DMS53 treated with DMSO at 0.1 percent for 48 hours (cell line): ENCODE data around the gene ERLEC1.
"Not testable (repeated sequence)": the region's sequence is repeated elsewhere in the genome, so short reads cannot be mapped to it uniquely, and the experiment has no call there.

Experiments used
- DNase-seq: peaks from one replicate; lab custom pipeline; 2025; ENCODE audit not compliant: unreplicated experiment; lab: John Stamatoyannopoulos, UW

Gene ERLEC1

DNA sequence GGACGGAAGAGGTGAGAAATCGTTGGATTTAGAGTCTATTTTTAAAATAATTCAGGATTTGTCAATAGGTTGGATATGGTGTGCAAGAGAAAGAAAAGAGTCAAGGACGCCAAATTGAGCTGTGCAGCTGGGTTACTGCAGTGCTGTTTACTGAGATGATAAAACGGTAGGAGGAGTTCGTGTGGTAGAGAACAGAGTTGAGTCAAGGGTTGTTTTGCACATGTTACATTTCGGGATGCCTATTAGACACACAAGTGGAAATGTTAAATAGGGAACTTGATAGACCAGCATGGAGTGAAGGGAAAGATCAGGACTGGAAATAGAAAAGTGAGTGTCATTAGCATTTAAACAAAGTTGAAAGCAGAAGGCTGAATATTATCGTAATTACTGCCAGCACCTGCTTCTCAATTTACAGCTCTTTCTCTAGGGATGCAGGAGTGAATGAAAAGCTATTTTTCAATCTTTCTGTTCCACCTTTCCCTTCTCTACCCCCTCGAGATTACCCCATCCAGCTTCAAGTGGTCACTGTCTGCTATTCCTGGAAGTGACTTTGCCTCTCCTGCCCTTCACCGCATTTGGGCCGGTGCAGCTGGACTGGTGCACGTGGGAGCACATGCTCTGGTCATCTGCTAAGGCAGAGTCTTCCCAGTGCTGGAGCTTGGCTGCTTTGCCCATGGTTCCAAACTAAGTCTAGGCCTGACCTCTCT lies 42.6 kb downstream of the ERLEC1 start:
- DNase-seq = no peak

DNA sequence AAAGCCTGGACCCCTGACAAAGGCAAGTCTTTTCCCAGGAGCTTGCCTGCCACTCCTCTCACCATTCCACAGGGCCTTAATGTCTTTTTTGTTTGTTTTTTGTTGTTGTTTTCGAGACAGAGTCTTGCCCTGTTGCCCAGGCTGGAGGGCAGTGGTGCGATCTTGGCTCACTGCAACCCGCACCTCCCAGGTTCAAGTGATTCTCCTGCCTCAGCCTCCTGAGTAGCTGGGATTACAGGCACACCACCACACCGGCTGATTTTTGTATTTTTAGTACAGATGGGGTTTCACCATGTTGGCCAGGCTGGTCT lies 43.1 kb downstream of the ERLEC1 start:
- not testable (repeated sequence) for DNase-seq

DNA sequence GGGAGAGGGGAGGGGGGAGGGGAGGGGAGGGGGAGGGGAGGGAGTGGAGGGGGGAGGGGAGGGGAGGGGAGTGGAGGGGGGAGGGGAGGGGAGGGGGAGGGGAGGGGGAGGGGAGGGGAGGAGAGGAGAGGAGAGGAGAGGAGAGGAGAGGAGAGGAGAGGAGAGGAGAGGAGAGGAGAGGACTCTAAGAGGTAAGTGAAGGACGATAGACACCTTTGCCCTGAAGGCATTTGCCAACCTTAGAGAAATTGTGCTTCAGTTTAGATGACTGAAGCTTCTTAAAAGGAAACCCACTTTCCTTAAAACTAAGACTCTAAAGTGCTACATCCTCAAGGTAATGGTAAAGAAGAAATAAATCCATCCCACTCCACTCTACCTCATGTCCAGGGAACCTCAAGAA lies 53.7 kb downstream of the ERLEC1 start:
- DNase-seq = no peak

DNA sequence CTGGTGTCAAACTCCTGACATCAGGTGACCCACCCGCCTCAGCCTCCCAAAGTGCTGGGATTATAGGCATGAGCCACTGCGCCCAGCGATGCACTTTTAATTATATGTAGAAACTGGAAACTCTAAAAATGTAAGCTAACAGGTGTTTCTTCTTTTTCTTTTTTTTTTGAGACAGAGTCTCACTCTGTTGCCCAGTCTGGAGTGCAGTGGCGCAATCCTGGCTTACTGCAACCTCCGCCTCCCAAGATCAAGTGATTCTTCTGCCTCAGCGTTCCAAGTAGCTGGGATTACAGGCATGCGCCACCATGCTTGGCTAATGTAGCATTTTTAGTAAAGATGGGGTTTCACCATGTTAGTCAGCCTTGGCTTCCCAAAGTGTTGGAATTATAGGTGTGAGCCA lies 54.8 kb downstream of the ERLEC1 start:
- DNase-seq = not testable (repeated sequence)

DNA sequence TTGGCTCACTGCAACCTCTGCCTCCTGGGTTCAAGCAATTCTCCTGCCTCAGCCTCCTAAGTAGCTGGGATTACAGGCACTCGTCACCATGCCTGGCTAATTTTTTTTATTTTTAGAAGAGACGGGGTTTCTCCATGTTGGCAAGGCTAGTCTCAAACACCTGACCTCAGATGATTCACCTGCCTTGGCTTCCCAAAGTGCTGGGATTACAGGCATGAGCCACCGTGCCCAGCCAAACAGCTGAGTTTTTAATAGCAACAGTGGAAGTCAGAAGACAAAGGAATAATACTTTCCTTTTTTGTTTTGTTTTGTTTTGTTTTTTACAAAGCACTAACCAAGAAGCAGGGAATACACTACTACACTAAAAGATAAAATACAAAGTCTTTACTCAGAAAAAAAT lies 56.0 kb downstream of the ERLEC1 start:
- DNase-seq = no peak

DNA sequence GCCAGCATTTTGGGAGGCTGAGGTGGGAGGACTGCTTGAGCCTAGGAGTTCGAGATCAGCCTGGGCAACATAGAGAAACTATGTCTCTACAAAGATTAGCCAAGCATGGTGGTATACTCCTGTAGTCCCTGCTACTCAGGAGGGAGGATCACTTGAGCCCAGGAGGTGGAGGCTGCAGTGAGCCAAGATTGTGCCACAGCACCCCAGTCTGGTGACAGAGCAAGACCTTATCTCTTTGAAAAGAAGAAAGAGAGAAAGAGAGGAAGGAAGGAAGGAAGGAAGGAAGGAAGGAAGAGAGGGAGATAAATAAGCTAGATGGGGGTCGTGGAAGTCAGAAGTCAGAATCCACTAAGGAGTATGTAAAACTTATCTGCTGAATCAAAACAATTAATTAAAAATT lies 56.8 kb downstream of the ERLEC1 start:
- no peak for DNase-seq

DNA sequence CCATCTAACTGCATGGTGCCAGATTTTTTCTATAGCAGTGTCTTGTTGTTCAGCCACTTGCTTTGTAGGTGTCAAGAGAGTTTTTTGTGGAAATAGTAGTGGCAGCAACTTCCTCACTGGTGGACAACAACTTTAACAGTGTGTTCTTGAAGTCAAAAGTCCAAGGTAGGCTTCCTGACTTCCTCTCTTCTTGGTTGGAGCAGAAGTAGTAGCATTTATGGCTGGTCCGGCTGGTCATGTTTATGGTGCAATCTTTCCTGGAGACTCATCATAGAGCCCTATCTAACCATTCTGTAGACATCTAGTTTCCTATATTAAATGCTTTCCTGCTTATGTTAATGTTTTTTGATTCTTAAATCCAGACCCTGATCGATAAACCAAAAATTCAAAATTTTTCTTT lies 61.2 kb downstream of the ERLEC1 start:
- DNase-seq = no peak

DNA sequence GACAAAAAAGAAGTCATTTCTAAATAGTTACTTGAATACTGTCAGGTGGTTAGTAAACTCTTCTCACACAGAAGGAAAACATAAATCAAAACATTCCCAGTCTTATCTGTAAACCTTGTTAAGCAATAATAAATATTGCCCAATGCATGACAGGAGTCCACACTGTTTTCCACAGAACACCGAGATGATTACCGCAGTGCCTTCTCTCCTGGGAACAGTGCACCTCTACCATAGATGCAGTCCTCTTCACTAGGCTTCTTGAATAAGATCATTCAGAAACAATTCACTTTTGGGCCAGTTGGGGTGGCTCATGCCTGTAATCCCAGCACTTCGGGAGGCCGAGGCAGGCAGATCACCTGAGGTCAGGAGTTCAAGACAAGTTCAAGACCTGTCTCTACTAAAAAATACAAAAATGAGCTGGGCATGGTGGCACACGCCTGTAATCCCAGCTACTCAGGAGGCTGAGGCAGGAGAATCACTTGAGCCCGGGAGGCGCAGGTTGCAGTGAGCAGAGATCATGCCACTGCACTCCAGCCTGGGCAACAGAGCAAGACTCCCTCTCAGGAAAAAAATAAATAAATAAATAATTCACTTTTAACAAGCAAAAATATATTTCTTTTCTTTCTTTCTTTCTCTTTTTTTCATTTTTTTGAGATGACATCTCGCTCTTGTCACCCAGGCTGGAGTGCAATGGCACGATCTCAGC lies 64.4 kb downstream of the ERLEC1 start:
- not testable (repeated sequence) for DNase-seq

DNA sequence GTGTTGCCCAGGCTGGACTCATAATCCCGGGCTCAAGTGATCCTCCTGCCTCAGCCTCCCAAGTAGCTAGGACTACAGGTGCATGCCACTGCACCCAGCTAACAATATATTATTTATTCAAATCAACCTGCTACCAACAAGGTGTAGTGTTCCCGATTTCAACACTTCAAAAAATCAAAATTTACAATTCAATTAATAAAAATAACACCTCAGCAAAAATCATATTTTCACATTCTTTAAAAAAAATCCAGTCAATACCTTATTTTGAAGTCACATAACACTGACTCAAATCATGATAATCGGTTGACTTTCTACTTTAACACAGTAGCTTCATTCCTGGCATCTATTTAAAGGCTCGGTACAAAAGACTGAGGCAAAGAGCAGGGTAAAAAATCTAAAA lies 65.7 kb downstream of the ERLEC1 start:
- DNase-seq = no peak

DNA sequence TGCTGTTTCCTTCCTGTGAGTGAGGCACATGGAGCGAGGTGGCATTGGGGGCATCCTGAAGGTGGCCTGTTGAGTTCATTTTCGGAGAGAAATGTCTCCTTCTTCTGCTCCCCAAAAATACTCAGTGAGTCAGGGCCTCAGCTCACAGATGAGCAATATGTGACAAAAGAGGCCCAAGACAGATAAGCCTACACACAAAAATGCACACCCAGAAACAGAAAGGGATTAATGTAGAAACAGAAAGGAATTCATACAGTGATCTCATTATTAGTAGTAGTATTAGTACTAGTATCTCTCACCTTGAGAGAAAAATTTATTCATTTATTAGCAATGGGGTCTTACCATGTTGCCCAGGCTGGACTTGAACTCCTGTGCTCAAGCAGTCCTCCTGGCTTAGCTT lies 67.8 kb downstream of the ERLEC1 start:
- DNase-seq = no peak

DNA sequence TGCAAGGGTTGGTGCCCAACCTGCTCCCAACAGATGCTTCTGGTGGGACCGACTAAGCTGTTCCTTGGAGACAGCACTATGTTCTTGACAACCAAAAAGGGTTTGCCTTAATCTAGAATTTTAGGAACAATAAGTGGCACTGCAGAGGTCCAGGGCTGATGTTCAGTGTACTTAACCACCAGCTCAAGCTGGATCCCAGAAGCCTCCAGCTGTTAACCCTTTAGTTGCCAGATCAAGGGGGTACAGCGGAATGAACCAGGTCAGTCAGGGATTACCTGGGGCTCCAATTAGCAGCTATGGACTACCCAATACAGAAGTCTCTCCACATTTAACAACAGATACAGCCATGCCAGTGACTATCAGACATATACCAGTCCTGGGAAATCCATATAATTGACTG lies 69.4 kb downstream of the ERLEC1 start:
- no peak for DNase-seq

DNA sequence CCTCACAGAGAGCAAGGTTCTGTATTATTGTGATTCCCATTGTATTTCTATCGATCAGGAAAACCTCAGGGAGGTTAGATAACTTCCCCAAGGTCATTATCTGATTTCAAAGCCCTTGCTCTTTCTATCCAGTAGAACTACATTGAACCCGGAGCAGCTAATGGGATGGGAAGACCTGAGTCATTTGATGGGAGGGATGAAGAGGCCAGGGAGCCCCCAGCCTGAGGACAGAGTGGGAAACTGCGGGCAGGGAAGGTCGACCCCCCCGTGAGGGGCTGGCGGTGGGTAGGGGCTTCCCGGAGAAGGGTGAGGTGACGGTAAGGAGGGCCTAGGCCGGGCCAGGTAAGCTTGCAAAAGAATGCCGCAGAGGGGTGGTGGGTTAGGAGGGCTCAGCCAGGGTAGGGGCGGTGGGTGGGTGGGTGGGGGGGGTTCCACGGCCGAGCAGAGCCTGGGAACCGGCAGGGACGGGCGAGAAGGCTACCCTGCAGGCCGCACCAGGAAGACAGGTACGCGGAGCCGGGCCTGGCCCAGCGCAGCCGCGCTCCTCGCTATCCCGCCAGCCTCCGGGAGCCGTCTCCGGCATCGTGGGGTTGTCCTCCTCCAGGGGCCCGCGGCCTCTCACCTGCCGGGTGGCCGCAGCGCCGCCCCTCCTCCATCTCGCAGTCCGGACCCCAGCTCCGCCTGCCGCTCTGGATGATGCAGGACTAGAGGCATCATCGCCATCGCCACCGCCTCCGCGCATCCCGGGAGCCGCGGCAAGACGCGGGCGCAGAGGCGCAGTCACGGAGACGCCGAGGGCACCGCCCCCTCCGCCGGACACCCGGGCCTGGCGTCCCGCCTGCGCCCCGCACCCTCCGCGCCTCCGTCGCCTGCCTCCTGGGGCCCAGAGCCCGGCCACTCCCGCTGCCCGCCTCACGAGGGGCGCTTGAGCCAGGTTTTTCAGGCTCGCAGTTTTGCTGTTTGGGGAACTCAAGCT lies 72.7 kb downstream of the ERLEC1 start, which contains the start of gene GPR75:
GPR75 (minus strand) TSS at position 762 of the 976 bp plus-strand sequence. CDS start 5,211 bp downstream, outside the sequence.
- no peak for DNase-seq

DNA sequence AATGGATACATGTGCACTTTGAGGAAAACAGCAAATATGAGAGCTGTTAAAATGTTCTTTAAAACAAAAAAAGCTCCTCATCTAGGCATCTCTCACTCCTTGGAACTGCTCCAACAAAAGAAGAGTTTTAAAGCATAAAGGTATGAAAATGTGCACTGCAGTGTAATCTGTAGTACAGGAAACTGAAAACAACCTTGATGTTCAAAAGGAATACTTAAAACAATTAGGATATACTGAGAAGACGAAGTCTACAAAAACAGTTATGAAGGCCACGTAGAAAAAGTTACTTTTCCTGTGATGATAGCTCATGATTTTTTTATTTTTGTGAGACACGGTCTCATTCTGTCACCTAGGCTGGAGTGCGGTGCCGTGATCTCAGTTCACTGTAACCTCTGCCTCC lies 75.0 kb downstream of the ERLEC1 start:
- DNase-seq = no peak

DNA sequence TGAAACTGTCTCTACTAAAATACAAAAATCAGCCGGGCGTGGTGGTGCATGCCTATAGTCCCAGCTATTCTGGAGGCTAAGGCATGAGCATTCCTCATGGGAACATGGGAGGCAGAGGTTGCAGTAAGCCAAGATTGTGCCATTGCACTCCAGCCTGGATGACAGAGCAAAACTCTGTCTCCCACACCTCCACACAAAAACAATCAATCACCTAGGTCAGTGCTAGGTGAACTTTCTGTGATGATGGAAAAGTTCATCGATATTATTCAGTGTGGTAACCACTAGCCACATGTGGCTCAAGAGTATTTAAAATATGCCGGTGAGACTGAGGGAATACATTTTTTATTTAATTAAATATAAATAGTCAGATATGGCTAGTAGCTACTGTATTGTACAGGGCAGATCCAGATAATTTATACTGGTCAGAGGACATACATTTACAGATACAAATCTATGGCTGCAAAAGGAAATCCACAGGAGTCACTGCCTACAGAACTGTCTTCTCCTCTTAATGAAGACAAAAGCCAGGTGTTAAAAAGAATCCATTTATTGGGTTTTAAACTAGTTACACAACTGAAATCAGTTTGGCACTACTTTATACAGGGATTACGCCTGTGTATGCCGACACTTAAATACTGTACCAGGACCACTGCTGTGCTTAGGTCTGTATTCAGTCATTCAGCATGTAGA lies 76.8 kb downstream of the ERLEC1 start:
- DNase-seq = no peak

DNA sequence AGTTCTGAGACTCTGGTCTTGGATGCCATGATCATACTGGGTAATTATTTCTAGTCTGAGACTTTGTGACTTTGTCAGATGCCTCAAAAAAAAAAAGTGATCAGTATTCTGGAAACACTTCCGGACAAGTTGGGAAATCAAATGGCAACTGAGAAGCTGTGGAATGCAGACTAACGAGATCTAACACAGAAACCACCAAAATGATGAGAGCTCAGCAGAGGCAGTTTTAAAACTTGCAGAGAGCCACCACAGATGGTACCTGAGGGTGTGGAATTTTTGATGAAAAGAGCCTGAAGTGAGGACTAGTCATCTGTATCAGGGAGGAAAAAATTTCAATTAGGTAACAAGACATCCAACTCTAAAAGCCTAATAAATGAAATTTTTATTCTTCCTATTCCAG lies 78.4 kb downstream of the ERLEC1 start:
- DNase-seq = no peak

DNA sequence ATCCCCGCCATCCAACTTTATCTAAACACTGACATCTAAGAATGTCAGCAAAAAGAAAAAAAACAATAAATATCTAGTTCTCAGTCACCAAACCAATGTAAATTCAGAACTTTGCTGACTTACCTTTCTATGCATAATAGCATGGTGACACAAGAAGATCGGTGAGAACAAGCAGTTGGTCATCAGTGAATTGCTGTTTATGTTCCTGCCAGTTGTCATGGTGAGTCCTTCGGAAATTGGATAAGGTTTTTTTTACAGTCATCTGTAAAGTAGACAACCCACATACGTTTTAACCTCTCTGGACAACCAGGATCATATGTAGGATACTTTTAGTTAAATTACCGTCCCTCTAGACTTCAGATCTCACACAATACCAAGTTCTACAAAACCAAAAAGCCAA lies 79.1 kb downstream of the ERLEC1 start:
- no peak for DNase-seq

DNA sequence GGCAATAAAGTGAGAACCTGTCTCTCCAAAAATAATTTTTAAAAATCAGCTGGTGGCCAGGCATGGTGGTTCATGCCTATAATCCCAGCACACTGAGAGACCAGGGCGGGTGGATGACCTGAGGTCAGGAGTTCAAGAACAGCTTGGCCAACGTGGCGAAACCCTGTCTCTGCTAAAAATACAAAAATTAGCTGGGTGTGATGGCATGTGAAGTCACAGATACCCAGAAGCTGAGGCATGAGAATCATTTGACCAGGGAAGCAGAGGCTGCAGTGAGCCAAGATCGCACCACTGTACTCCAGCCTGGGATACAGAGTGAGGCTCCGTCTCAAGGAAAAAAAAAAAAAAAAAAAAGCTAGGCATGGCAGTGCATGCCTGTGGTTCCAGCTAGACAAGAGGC lies 80.3 kb downstream of the ERLEC1 start:
- DNase-seq = no peak

DNA sequence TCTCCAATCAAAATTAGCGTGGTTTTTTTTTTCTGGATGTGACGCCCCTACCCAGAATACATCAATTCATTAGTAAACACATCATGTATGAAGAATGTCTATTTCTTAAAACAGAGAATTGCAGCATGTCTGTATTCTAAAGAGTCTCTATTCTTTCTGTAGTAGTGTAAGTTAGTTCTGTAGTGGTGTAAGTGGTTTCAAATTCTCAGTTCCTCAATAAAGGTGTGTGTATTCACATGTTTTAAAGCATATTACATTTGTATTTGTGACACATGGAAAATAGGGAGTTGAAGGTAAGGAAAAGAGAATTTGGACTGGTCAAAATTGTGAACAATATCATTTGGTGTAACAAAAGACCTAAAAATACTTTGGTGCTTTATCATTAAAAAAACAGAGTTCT lies 80.9 kb downstream of the ERLEC1 start:
- DNase-seq = no peak
